SU-DHL-6 (cell line): Measurements from ENCODE around the gene HSDL2.

Source experiments
- H2AFZ ChIP-seq: fragments of 200-600 bp; sonication (generic); 2 replicates; pipeline ENCODE4 v1.6.1; 2014; ENCODE audit warnings: low read depth, mild to moderate bottlenecking, moderate library complexity, mixed read lengths, antibody characterized with exemption, low read length; ENCODE audit not compliant: severe bottlenecking
- H3F3A ChIP-seq: fragments of 200-600 bp; shearing (Covaris generic); 2 replicates; pipeline ENCODE4 v1.6.0; 2016; ENCODE audit warnings: antibody characterized with exemption, mild to moderate bottlenecking; ENCODE audit not compliant: insufficient read depth
- H3K27ac ChIP-seq: fragments of 200-600 bp; sonication (generic); 2 replicates; pipeline ENCODE4 v1.5.1; 2016; ENCODE audit warnings: low read depth, mild to moderate bottlenecking, low read length, moderate library complexity, mixed read lengths
- H3K27me3 ChIP-seq: fragments of 200-600 bp; sonication (generic), shearing (Covaris generic); 2 replicates; pipeline ENCODE4 v1.6.0; 2014; ENCODE audit warnings: mild to moderate bottlenecking, low read length
- H3K36me3 ChIP-seq: fragments of 200-600 bp; sonication (generic); 2 replicates; pipeline ENCODE4 v1.6.1; 2014; ENCODE audit warnings: mild to moderate bottlenecking, low read length, mixed read lengths
- H3K4me2 ChIP-seq: fragments of 300-600, 200-600 bp; shearing (Covaris generic), sonication (generic); 2 replicates; pipeline ENCODE4 v1.6.0; 2014; ENCODE audit warnings: low read length, low read depth, mild to moderate bottlenecking; ENCODE audit not compliant: poor library complexity, severe bottlenecking
- H3K4me3 ChIP-seq: fragments of 200-600 bp; sonication (generic); 2 replicates; pipeline ENCODE4 v1.5.1; 2014; ENCODE audit warnings: antibody characterized with exemption, low read length, mild to moderate bottlenecking, mixed read lengths; ENCODE audit not compliant: insufficient read depth, poor library complexity, severe bottlenecking
- H3K79me2 ChIP-seq: fragments of 200-600 bp; sonication (generic); 2 replicates; pipeline ENCODE4 v1.6.1; 2014; ENCODE audit warnings: mild to moderate bottlenecking, low read length, moderate library complexity; ENCODE audit not compliant: insufficient read depth
- H3K9ac ChIP-seq: fragments of 200-600 bp; sonication (generic); 2 replicates; pipeline ENCODE4 v1.7.0; 2014; ENCODE audit warnings: mild to moderate bottlenecking, low read length
- H3K9me2 ChIP-seq: fragments of 200-600 bp; sonication (generic); replicated peaks from 2 replicates; pipeline ENCODE4 v1.6.1; 2014; ENCODE audit warnings: low read length; ENCODE audit not compliant: insufficient read depth
- H3K9me3 ChIP-seq: fragments of 200-600 bp; sonication (generic); 2 replicates; pipeline ENCODE4 v1.6.1; 2014; ENCODE audit warnings: low read length, mixed read lengths; ENCODE audit not compliant: insufficient read depth
- H4K20me1 ChIP-seq: fragments of 200-600 bp; sonication (generic); 2 replicates; pipeline ENCODE4 v1.6.1; 2014; ENCODE audit warnings: low read depth, mild to moderate bottlenecking, antibody characterized with exemption, low read length, moderate library complexity, mixed read lengths
- EZH2phosphoT487 ChIP-seq: fragments of 200-600 bp; sonication (generic), shearing (Covaris generic); conservative IDR thresholded peaks from 2 replicates; pipeline ENCODE4 v1.6.1; 2018; ENCODE audit warnings: mild to moderate bottlenecking, antibody characterized with exemption, low read length, moderate library complexity, mixed read lengths
- TF ChIP-seq, protein P1 (sequence below): fragments of 200-600 bp; sonication (generic); IDR thresholded peaks from one replicate; pipeline ENCODE4 v1.5.1; 2017; ENCODE audit warnings: antibody characterized with exemption, mild to moderate bottlenecking, low read length, moderate library complexity; ENCODE audit not compliant: insufficient read depth, poor library complexity, severe bottlenecking

HSDL2 gene

GRCh38 chr9:112382066-112382465 lies 2.2 kb downstream of the HSDL2 start:
- Histone ChIP-seq H3K9me2 (no peaks in the 10 kb centered on the region), H3K9ac (no peak overlapping the region), H2AFZ (no peak overlapping the region), H3K79me2 (peaks cover 5% of the 10 kb centered on the region; the same call in 1 of the 2 replicates), H3K4me2 (no peak overlapping the region), H3F3A (peaks cover 5% of the 10 kb centered on the region), H4K20me1 (no peaks in the 10 kb centered on the region), H3K27me3 (no peaks in the 10 kb centered on the region), H3K27ac (no peak overlapping the region), H3K4me3 (no peak overlapping the region), H3K36me3 (no peaks in the 10 kb centered on the region), H3K9me3 (no peaks in the 10 kb centered on the region)
- TF ChIP-seq, protein P1, sequence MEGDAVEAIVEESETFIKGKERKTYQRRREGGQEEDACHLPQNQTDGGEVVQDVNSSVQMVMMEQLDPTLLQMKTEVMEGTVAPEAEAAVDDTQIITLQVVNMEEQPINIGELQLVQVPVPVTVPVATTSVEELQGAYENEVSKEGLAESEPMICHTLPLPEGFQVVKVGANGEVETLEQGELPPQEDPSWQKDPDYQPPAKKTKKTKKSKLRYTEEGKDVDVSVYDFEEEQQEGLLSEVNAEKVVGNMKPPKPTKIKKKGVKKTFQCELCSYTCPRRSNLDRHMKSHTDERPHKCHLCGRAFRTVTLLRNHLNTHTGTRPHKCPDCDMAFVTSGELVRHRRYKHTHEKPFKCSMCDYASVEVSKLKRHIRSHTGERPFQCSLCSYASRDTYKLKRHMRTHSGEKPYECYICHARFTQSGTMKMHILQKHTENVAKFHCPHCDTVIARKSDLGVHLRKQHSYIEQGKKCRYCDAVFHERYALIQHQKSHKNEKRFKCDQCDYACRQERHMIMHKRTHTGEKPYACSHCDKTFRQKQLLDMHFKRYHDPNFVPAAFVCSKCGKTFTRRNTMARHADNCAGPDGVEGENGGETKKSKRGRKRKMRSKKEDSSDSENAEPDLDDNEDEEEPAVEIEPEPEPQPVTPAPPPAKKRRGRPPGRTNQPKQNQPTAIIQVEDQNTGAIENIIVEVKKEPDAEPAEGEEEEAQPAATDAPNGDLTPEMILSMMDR, result no peak
- TF ChIP-seq EZH2phosphoT487, result no peak

GRCh38 chr9:112382501-112383364 lies 2.8 kb downstream of the HSDL2 start:
- no peak overlapping the region for H3K4me2 ChIP-seq
- no peaks in the 10 kb centered on the region for H3K27me3 ChIP-seq
- no peak overlapping the region for H3K9ac ChIP-seq
- no peak overlapping the region for H2AFZ ChIP-seq
- TF ChIP-seq, protein P1, result no peak
- TF ChIP-seq EZH2phosphoT487, result no peak
- H3K79me2 ChIP-seq, result peaks cover 5% of the 10 kb centered on the region; the same call in 1 of the 2 replicates
- H3F3A ChIP-seq, result peaks cover 5% of the 10 kb centered on the region
- H3K27ac ChIP-seq, result no peak overlapping the region
- no peaks in the 10 kb centered on the region for H4K20me1 ChIP-seq
- no peaks in the 10 kb centered on the region for H3K9me2 ChIP-seq
- H3K9me3 ChIP-seq, result no peaks in the 10 kb centered on the region
- H3K4me3 ChIP-seq, result no peak overlapping the region
- H3K36me3 ChIP-seq, result no peaks in the 10 kb centered on the region

GRCh38 chr9:112384219-112384618 lies 4.3 kb downstream of the HSDL2 start:
- no peak overlapping the region for H3K9ac ChIP-seq
- H3K79me2 ChIP-seq, result peaks cover 5% of the 10 kb centered on the region; the same call in 1 of the 2 replicates
- H3K9me3 ChIP-seq, result no peaks in the 10 kb centered on the region
- no peaks in the 10 kb centered on the region for H3K9me2 ChIP-seq
- H3K27ac ChIP-seq, result no peak overlapping the region
- no peaks in the 10 kb centered on the region for H3K27me3 ChIP-seq
- H3K4me3 ChIP-seq, result no peak overlapping the region
- no peak for TF ChIP-seq EZH2phosphoT487
- TF ChIP-seq, protein P1, result no peak
- peaks cover 5% of the 10 kb centered on the region for H3F3A ChIP-seq
- H4K20me1 ChIP-seq, result no peaks in the 10 kb centered on the region
- no peak overlapping the region for H3K4me2 ChIP-seq
- no peaks in the 10 kb centered on the region for H3K36me3 ChIP-seq
- no peak overlapping the region for H2AFZ ChIP-seq
